ENCODE data around the gene SMYD3.

DNA sequence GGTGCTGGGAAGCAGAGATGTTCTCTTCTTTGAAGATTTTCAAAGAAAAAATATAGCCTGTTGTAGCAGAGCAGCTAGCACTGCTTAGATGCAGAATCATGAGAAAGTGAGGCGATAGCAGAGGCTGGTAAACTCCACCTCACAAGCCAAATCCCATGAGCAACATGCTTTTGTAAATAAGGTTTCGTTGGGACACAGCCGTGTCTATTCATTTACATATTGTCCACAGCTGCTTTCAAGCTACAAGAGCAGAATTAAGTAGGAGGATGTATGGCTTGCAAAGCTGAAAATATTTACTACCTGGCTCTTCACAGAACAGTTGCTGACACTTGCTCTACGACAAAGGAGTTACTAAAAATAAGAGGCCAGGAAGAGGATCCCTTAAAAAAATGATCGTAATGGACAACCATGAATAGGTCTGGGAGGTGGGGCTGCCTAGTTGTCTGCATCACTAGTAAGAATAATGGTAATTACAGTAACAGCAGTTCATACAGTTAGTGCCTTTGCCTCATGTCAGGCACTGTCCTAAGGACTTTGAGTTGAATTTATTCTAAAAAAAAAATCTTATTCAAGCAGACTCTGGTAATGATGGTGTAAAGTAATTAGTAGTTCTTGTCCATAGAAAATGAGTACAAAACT lies 730.3 kb downstream of the SMYD3 start:
- TF ChIP-seq EZH2 (IDR thresholded peaks at IDR 0.05; ENCODE audit: borderline replicate concordance, low read depth, low read length, severe bottlenecking) (no peak), POLR2A (IDR thresholded peaks at IDR 0.05; ENCODE audit: low read depth, low read length) (no peak), MYC (IDR thresholded peaks at IDR 0.05; ENCODE audit: low read depth, low read length) (no peak), POLR2AphosphoS5 (IDR thresholded peaks at IDR 0.05; ENCODE audit: insufficient read depth, low read depth, low read length) (no peak)
- TF ChIP-seq, protein P1, sequence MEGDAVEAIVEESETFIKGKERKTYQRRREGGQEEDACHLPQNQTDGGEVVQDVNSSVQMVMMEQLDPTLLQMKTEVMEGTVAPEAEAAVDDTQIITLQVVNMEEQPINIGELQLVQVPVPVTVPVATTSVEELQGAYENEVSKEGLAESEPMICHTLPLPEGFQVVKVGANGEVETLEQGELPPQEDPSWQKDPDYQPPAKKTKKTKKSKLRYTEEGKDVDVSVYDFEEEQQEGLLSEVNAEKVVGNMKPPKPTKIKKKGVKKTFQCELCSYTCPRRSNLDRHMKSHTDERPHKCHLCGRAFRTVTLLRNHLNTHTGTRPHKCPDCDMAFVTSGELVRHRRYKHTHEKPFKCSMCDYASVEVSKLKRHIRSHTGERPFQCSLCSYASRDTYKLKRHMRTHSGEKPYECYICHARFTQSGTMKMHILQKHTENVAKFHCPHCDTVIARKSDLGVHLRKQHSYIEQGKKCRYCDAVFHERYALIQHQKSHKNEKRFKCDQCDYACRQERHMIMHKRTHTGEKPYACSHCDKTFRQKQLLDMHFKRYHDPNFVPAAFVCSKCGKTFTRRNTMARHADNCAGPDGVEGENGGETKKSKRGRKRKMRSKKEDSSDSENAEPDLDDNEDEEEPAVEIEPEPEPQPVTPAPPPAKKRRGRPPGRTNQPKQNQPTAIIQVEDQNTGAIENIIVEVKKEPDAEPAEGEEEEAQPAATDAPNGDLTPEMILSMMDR (IDR thresholded peaks at IDR 0.05; ENCODE audit: extremely low read depth in 1 of 2, insufficient read depth in 1 of 2, low read depth in 1 of 2, low read length in 2 of 2): no peak
- TF ChIP-seq, protein P2, sequence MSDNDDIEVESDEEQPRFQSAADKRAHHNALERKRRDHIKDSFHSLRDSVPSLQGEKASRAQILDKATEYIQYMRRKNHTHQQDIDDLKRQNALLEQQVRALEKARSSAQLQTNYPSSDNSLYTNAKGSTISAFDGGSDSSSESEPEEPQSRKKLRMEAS (IDR thresholded peaks at IDR 0.05; ENCODE audit: insufficient read depth, insufficient read length): no peak
